H1 (cell line): ENCODE results near the gene OR13C4. TPM values are rescaled to one million over a fixed set of nuclear protein-coding genes. Genes with fewer than 3 reads are reported as not detected.

Experiments
- CTCF ChIA-PET: fragments of 300-600 bp; sonication (Branson Sonifier 250); formaldehyde crosslinking; loops from one replicate; lab custom pipeline; 2021; ENCODE audit not compliant: partially characterized antibody; lab: Charles Lee
- POLR2A ChIA-PET: fragments of 300-600 bp; sonication (Branson Sonifier 250); formaldehyde crosslinking; loops from one replicate; lab custom pipeline; 2021; ENCODE audit warnings: inconsistent platforms; ENCODE audit not compliant: partially characterized antibody; lab: Charles Lee
- DNase-seq, 2 experiments: peaks; one replicate each; pipeline versions ENCODE4 v3.0.0 to v3.0.0-alpha.2; 2010 to 2022; ENCODE audit warnings: low spot score in 2 of 2, low read depth in 1 of 2, mixed read lengths in 1 of 2
- FAIRE-seq: peaks from 2 replicates; lab custom pipeline; 2011; peaks lifted over from hg19 to GRCh38; lab: Jason Lieb, UNC
- H2AFZ ChIP-seq: 2 replicates; pipeline ENCODE4 v1.8.1; 2012; ENCODE audit warnings: low read length, inconsistent platforms
- H2AK5ac ChIP-seq: 2 replicates; pipeline ENCODE4 v1.6.1; 2013; ENCODE audit warnings: low read depth, low read length
- H2BK120ac ChIP-seq: replicated peaks from 2 replicates; pipeline ENCODE3; 2013; ENCODE audit warnings: low read depth, low read length, inconsistent platforms
- H2BK12ac ChIP-seq: 2 replicates; pipeline ENCODE4 v1.6.1; 2013; ENCODE audit warnings: low read depth, low read length
- H2BK15ac ChIP-seq: 2 replicates; pipeline ENCODE4 v1.6.1; 2013; ENCODE audit warnings: low read length
- H2BK20ac ChIP-seq: 2 replicates; pipeline ENCODE4 v1.6.1; 2013; ENCODE audit warnings: low read length
- H2BK5ac ChIP-seq: 2 replicates; pipeline ENCODE4 v1.6.1; 2013; ENCODE audit warnings: low read depth, low read length
- H3K14ac ChIP-seq: 2 replicates; pipeline ENCODE4 v1.6.1; 2013; ENCODE audit warnings: inconsistent platforms; ENCODE audit not compliant: insufficient read length
- H3K18ac ChIP-seq: 2 replicates; pipeline ENCODE4 v1.6.1; 2013; ENCODE audit warnings: low read length; ENCODE audit errors: extremely low read depth
- H3K23ac ChIP-seq: 2 replicates; pipeline ENCODE4 v1.6.1; 2013; ENCODE audit warnings: inconsistent platforms; ENCODE audit not compliant: insufficient read length
- H3K23me2 ChIP-seq: 2 replicates; pipeline ENCODE4 v1.6.1; 2013; ENCODE audit warnings: low read depth, low read length
- H3K27ac ChIP-seq: 2 replicates; pipeline ENCODE4 v1.6.1; 2011; ENCODE audit warnings: low read depth, low read length, inconsistent platforms
- H3K27me3 ChIP-seq, 4 experiments: replicated peaks in 1 of 4; 1 replicate in 1 of 4; 2 replicates in 3 of 4; pipeline versions ENCODE4 v1.6.1 to v1.8.1; 2011 to 2013; ENCODE audit warnings: low read length in 3 of 4, mild to moderate bottlenecking in 3 of 4, inconsistent platforms in 2 of 4, mixed read lengths in 2 of 4, moderate library complexity in 1 of 4; ENCODE audit not compliant: control insufficient read depth in 3 of 4, insufficient read depth in 3 of 4; ENCODE audit errors: extremely low read depth in 1 of 4
- H3K36me3 ChIP-seq, 4 experiments: 2 replicates each; pipeline versions ENCODE4 v1.6.1 to v1.8.1; 2011 to 2013; ENCODE audit warnings: mild to moderate bottlenecking in 4 of 4, low read length in 3 of 4, moderate library complexity in 2 of 4, control low read depth in 1 of 4, inconsistent platforms in 1 of 4; ENCODE audit not compliant: insufficient read depth in 4 of 4, control insufficient read depth in 2 of 4
- H3K4ac ChIP-seq: replicated peaks from 2 replicates; pipeline ENCODE3; 2013; ENCODE audit warnings: low read length, low read depth, mixed read lengths, inconsistent platforms; ENCODE audit not compliant: insufficient read length
- H3K4me1 ChIP-seq, 4 experiments: replicated peaks in 1 of 4; 1 replicate in 1 of 4; 2 replicates in 3 of 4; pipeline versions ENCODE4 v1.6.1 to v1.8.1; 2011 to 2013; ENCODE audit warnings: low read length in 3 of 4, inconsistent platforms in 2 of 4, mixed read lengths in 1 of 4; ENCODE audit not compliant: insufficient read depth in 4 of 4, control insufficient read depth in 3 of 4
- H3K4me2 ChIP-seq, 2 experiments: 2 replicates each; pipeline versions ENCODE4 v1.6.1 to v1.8.1; 2011 to 2013; ENCODE audit warnings: low read depth in 2 of 2, low read length in 2 of 2, control low read depth in 1 of 2, inconsistent platforms in 1 of 2, mild to moderate bottlenecking in 1 of 2; ENCODE audit not compliant: insufficient read depth in 1 of 2
- H3K4me3 ChIP-seq, 4 experiments: fragments of 200-600, 300-600 bp in 1 of 4; sonication (generic), shearing (Covaris generic), sonication (Bioruptor Twin) in 1 of 4; 2 replicates each; pipeline versions ENCODE4 v1.5.1 to v1.8.1; 2011 to 2016; ENCODE audit warnings: low read length in 4 of 4, low read depth in 3 of 4, control low read depth in 2 of 4, inconsistent platforms in 2 of 4, mild to moderate bottlenecking in 2 of 4, mixed read lengths in 1 of 4, moderate library complexity in 1 of 4; ENCODE audit not compliant: insufficient read depth in 2 of 4; ENCODE audit errors: extremely low read depth in 1 of 4
- H3K56ac ChIP-seq: replicated peaks from 2 replicates; pipeline ENCODE3; 2013; ENCODE audit warnings: low read depth, mild to moderate bottlenecking, mixed read lengths, low read length, inconsistent platforms; ENCODE audit not compliant: insufficient read length
- H3K79me1 ChIP-seq: 2 replicates; pipeline ENCODE4 v1.6.1; 2013; ENCODE audit warnings: low read depth, low read length, control low read depth
- H3K79me2 ChIP-seq, 2 experiments: 2 replicates each; pipeline versions ENCODE4 v1.6.1 to v1.8.1; 2012 to 2013; ENCODE audit warnings: low read length in 2 of 2, mild to moderate bottlenecking in 2 of 2, inconsistent platforms in 1 of 2; ENCODE audit not compliant: insufficient read depth in 2 of 2, control insufficient read depth in 1 of 2
- H3K9ac ChIP-seq, 4 experiments: replicated peaks in 1 of 4; 1 replicate in 1 of 4; 2 replicates in 3 of 4; pipeline versions ENCODE4 v1.6.1 to v1.8.1; 2011 to 2013; ENCODE audit warnings: low read depth in 3 of 4, low read length in 3 of 4, control low read depth in 2 of 4, mild to moderate bottlenecking in 2 of 4, moderate library complexity in 2 of 4, inconsistent platforms in 1 of 4; ENCODE audit errors: extremely low read depth in 1 of 4
- H3K9me3 ChIP-seq, 2 experiments: 2 replicates each; pipeline versions ENCODE4 v1.6.1 to v1.8.1; 2012 to 2013; ENCODE audit warnings: mild to moderate bottlenecking in 2 of 2, moderate library complexity in 2 of 2, control low read depth in 1 of 2, inconsistent platforms in 1 of 2, low read depth in 1 of 2, low read length in 1 of 2, mixed read lengths in 1 of 2; ENCODE audit not compliant: insufficient read depth in 2 of 2
- H4K20me1 ChIP-seq, 2 experiments: replicated peaks in 1 of 2; 2 replicates each; pipeline versions ENCODE3 to v1.8.1; 2011 to 2013; ENCODE audit warnings: inconsistent platforms in 2 of 2, low read length in 2 of 2, mild to moderate bottlenecking in 1 of 2; ENCODE audit not compliant: insufficient read depth in 2 of 2, control insufficient read depth in 1 of 2
- H4K5ac ChIP-seq: 2 replicates; pipeline ENCODE4 v1.6.1; 2013; ENCODE audit warnings: low read length, low read depth, mixed read lengths, inconsistent platforms; ENCODE audit not compliant: insufficient read length
- H4K8ac ChIP-seq: 2 replicates; pipeline ENCODE4 v1.8.0; 2013; ENCODE audit warnings: mild to moderate bottlenecking, moderate library complexity, low read length, inconsistent platforms; ENCODE audit not compliant: insufficient read depth; ENCODE audit errors: extremely low read depth
- H4K91ac ChIP-seq: replicated peaks from 2 replicates; pipeline ENCODE3; 2013; ENCODE audit warnings: low read length, mixed read lengths, inconsistent platforms; ENCODE audit not compliant: insufficient read length
- ASH2L ChIP-seq: fragments of 200-600, 300-600 bp; sonication (generic); IDR thresholded peaks from one replicate; pipeline ENCODE4 v1.7.1; 2017; ENCODE audit warnings: low read length
- ATF2 ChIP-seq: IDR thresholded peaks from 2 replicates; pipeline ENCODE4 v1.6.1; 2012; ENCODE audit warnings: low read length, inconsistent platforms
- FOSL1 ChIP-seq: IDR thresholded peaks from 2 replicates; pipeline ENCODE4 v1.6.1; 2011; ENCODE audit warnings: mild to moderate bottlenecking, low read depth, low read length, moderate library complexity; ENCODE audit not compliant: insufficient read depth
- HDAC6 ChIP-seq: IDR thresholded peaks from one replicate; pipeline ENCODE4 v1.7.1; 2012; ENCODE audit warnings: low read depth, mild to moderate bottlenecking, inconsistent platforms, low read length, moderate library complexity
- RAD21 ChIP-seq, 2 experiments: IDR thresholded peaks in 1 of 2; conservative IDR thresholded peaks in 1 of 2; 2 replicates each; pipeline ENCODE4 v1.6.1; 2011; ENCODE audit warnings: low read depth in 2 of 2, low read length in 2 of 2, improper control_type of control experiment in 1 of 2, inconsistent platforms in 1 of 2, mild to moderate bottlenecking in 1 of 2, moderate library complexity in 1 of 2
- RBBP5 ChIP-seq: IDR thresholded peaks from 2 replicates; pipeline ENCODE4 v1.7.1; 2012; ENCODE audit warnings: low read depth, mild to moderate bottlenecking, inconsistent platforms, low read length, moderate library complexity, borderline replicate concordance
- SIN3A ChIP-seq, 2 experiments: IDR thresholded peaks in 1 of 2; conservative IDR thresholded peaks in 1 of 2; 2 replicates each; pipeline ENCODE4 v1.6.1; 2011 to 2012; ENCODE audit warnings: low read length in 2 of 2, improper control_type of control experiment in 1 of 2, low read depth in 1 of 2, mild to moderate bottlenecking in 1 of 2
- SRF ChIP-seq: IDR thresholded peaks from 2 replicates; pipeline ENCODE4 v1.6.1; 2011; ENCODE audit warnings: mild to moderate bottlenecking, low read depth, low read length, moderate library complexity
- TAF1 ChIP-seq: IDR thresholded peaks from 2 replicates; pipeline ENCODE4 v1.6.1; 2011; ENCODE audit warnings: mild to moderate bottlenecking, low read depth, low read length
- TBP ChIP-seq: IDR thresholded peaks from 2 replicates; pipeline ENCODE4 v1.6.1; 2011; ENCODE audit warnings: low read depth, low read length, improper control_type of control experiment
- TCF12 ChIP-seq: IDR thresholded peaks from 2 replicates; pipeline ENCODE4 v1.6.1; 2011; ENCODE audit warnings: low read depth, mild to moderate bottlenecking, low read length
- TEAD4 ChIP-seq: IDR thresholded peaks from 2 replicates; pipeline ENCODE4 v1.6.1; 2012; ENCODE audit warnings: low read depth, low read length, inconsistent platforms, mixed read lengths
- WGBS, 2 experiments: shearing (Covaris generic) in 1 of 2; methylation state at CpG; one replicate each; pipeline versions ENCODE4 v1.1.6 to v1.1.7; 2013 to 2015; ENCODE audit warnings: low lambda C conversion rate in 2 of 2, mixed read lengths in 2 of 2, inconsistent platforms in 1 of 2, low coverage in 1 of 2, missing lambda C conversion rate in 1 of 2; ENCODE audit not compliant: insufficient replicate concordance in 2 of 2, insufficient coverage in 1 of 2, insufficient read length in 1 of 2; ENCODE audit errors: extremely low coverage in 1 of 2, missing lambda C conversion rate in 1 of 2; 5-methylcytosine and 5-hydroxymethylcytosine counted together
- polyA plus RNA-seq, 7 experiments: library from polyadenylated mRNA; depleted of rRNA in 3 of 7; stranded (reverse) in 5 of 7; unstranded in 2 of 7; fragments of >200 nt in 5 of 7; fragments of 200-250 nt in 2 of 7; gene quantifications; 1 replicate in 5 of 7; 2 replicates in 1 of 7; 4 replicates in 1 of 7; pipeline versions ENCODE4 v1.2.1 to v1.2.3, GENCODE V29; 2011 to 2013; ENCODE audit warnings: missing spikeins in 2 of 7, mixed read lengths in 2 of 7
- total RNA-seq: library from RNA; stranded (reverse); fragmentation: NEBNext Ultra II Directional; extraction: Animal tissue kit (Norgen Biotek cat#: 25700); gene quantifications from 2 replicates; pipeline ENCODE4 v1.2.1, GENCODE V29; 2021

OR13C4 gene
- total and polyA plus RNA-seq, 2 of the 8 experiments (the other 6 are each of a cell fraction or from before 2014, with no cell fraction given): not detected

GRCh38 chr9:104568868-104569267, 41.9 kb upstream of the OR13C4 start, which contains the start of gene OR13C8:
Gene OR13C8 (plus strand): TSS chr9:104569168. CDS start chr9:104569168, 0 bp downstream.
- no peak within 1 kb of the TSS for H2BK15ac ChIP-seq
- POLR2A ChIA-PET: no interaction called here
- no peaks in the 10 kb centered on the region for H3K79me2 ChIP-seq
- no peak within 1 kb of the TSS for H3K4ac ChIP-seq
- no peaks in the 10 kb centered on the region for H3K36me3 ChIP-seq
- no peak within 1 kb of the TSS for H4K91ac ChIP-seq
- H3K4me2 ChIP-seq: no peak within 1 kb of the TSS
- H3K9me3 ChIP-seq: no peaks in the 10 kb centered on the region
- H2BK20ac ChIP-seq: no peak within 1 kb of the TSS
- no peaks in the 10 kb centered on the region for H3K23me2 ChIP-seq
- no peaks in the 10 kb centered on the region for H3K27me3 ChIP-seq
- H3K56ac ChIP-seq: no peak within 1 kb of the TSS
- H3K18ac ChIP-seq: no peak within 1 kb of the TSS
- WGBS, 2 experiments: 95% methylated on average over 4 of the region's 4 CpGs; no CpG with 5 or more reads in 1 of the 2 experiments
- H2BK12ac ChIP-seq: no peak within 1 kb of the TSS
- no peak within 1 kb of the TSS for H3K27ac ChIP-seq
- DNase-seq: no peak
- no peak within 1 kb of the TSS for H2AK5ac ChIP-seq
- H4K20me1 ChIP-seq: no peaks in the 10 kb centered on the region
- FAIRE-seq: no peak
- H3K79me1 ChIP-seq: no peaks in the 10 kb centered on the region
- no peak within 1 kb of the TSS for H2AFZ ChIP-seq
- H3K4me3 ChIP-seq: no peak within 1 kb of the TSS
- no peak within 1 kb of the TSS for H2BK5ac ChIP-seq
- CTCF ChIA-PET: no interaction called here
- no peak within 1 kb of the TSS for H3K14ac ChIP-seq
- no peaks in the 10 kb centered on the region for H3K4me1 ChIP-seq
- no peak within 1 kb of the TSS for H3K23ac ChIP-seq
- no peak within 1 kb of the TSS for H4K8ac ChIP-seq
- no peak within 1 kb of the TSS for H4K5ac ChIP-seq
- no peak within 1 kb of the TSS for H3K9ac ChIP-seq
- H2BK120ac ChIP-seq: no peak within 1 kb of the TSS
- TF ChIP-seq TAF1 (no peak), SRF (no peak), FOSL1 (no peak), ASH2L (no peak), TEAD4 (no peak), RBBP5 (no peak), HDAC6 (no peak), RAD21 (IDR thresholded peaks at IDR 0.05 in 1 of 2, conservative IDR thresholded peaks at IDR 0.05 in 1 of 2; ENCODE audit: low read depth in 2 of 2, low read length in 2 of 2) (no peak), SIN3A (conservative IDR thresholded peaks at IDR 0.05 in 1 of 2, IDR thresholded peaks at IDR 0.05 in 1 of 2; ENCODE audit: low read depth in 1 of 2, low read length in 2 of 2) (no peak), ATF2 (no peak), TBP (no peak), TCF12 (no peak)
